Effector memory CD4-positive, alpha-beta T cell (primary cell): Measurements from ENCODE around the gene FOXD2.
"Not testable (repeated sequence)": the region's sequence is repeated elsewhere in the genome, so short reads cannot be mapped to it uniquely, and the experiment has no call there.

ENCODE experiments used
- DNase-seq, 3 donors: peaks; one replicate each; pipeline ENCODE4 v3.0.0-alpha.2; 2020
- H3K27ac ChIP-seq: 2 replicates; pipeline ENCODE4 v1.7.0; 2013; ENCODE audit warnings: mild to moderate bottlenecking, low read length, moderate library complexity; ENCODE audit not compliant: insufficient read depth, poor library complexity, severe bottlenecking
- H3K27me3 ChIP-seq: replicated peaks from 2 replicates; pipeline ENCODE4 v1.7.0; 2013; ENCODE audit warnings: mild to moderate bottlenecking, low read length; ENCODE audit not compliant: insufficient read depth, control insufficient read depth, poor library complexity, severe bottlenecking
- H3K36me3 ChIP-seq: 2 replicates; pipeline ENCODE4 v1.7.0; 2013; ENCODE audit warnings: mild to moderate bottlenecking, low read length, moderate library complexity; ENCODE audit not compliant: control insufficient read depth, insufficient read depth
- H3K4me1 ChIP-seq: 2 replicates; pipeline ENCODE4 v1.7.0; 2013; ENCODE audit warnings: low read length, mild to moderate bottlenecking; ENCODE audit not compliant: control insufficient read depth, insufficient read depth, poor library complexity, severe bottlenecking
- H3K4me3 ChIP-seq: 2 replicates; pipeline ENCODE4 v1.7.0; 2013; ENCODE audit warnings: low read length, low read depth, mild to moderate bottlenecking; ENCODE audit not compliant: insufficient read depth, poor library complexity, severe bottlenecking
- H3K9me3 ChIP-seq: 2 replicates; pipeline ENCODE4 v1.7.0; 2013; ENCODE audit warnings: mild to moderate bottlenecking, low read length, moderate library complexity; ENCODE audit not compliant: control insufficient read depth

The FOXD2 gene

GRCh38 chr1:47448462-47449222 lies 10.8 kb downstream of the FOXD2 start:
- DNase-seq: no peak
- Histone ChIP-seq H3K4me1 (peaks cover 9% of the 10 kb centered on the region), H3K36me3 (no peaks in the 10 kb centered on the region), H3K27me3 (peaks cover 75% of the 10 kb centered on the region), H3K27ac (no peak overlapping the region), H3K9me3 (no peaks in the 10 kb centered on the region), H3K4me3 (no peak overlapping the region)

DNA sequence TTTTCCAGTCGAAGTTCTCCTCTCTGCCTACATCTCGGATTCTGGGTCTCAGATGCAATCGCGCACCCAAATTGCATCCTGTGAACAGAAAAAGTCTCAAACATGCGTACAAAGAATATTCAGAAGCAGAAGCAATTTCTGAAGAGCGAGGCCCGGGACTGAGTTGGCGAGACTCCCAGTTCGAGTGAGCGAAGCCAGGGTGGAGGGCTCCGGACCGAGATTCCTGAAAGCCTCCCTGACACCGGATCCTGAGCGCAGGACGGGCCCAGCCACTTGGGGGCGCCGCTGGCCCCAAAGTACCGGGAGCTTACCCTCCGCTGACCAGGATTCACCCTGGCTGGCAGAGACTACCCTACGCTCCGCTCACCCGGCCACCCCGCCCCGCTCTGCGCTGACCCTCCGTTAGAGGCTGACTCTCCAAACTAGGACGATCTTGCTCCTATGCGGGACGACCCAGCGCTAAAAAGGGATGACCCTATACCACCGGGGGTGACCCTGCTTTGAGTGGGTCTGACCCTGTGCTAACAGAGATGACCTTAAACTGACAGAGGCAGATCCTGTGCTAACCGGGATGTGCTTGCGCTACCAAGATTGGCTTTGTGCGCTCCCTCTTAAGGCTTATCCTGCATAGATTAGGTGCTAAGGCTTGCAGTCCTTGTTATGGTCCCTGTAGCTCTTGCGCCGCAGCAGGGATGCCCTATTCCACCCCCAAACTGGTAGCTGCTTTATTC lies 12.1 kb downstream of the FOXD2 start:
- Histone ChIP-seq H3K4me3 (no peak overlapping the region), H3K9me3 (no peaks in the 10 kb centered on the region), H3K27me3 (peaks cover 64% of the 10 kb centered on the region), H3K27ac (no peak overlapping the region), H3K36me3 (no peaks in the 10 kb centered on the region), H3K4me1 (peaks cover 3% of the 10 kb centered on the region)
- DNase-seq: no peak

GRCh38 chr1:47450606-47451005 lies 12.8 kb downstream of the FOXD2 start:
- DNase-seq: no peak
- Histone ChIP-seq H3K27me3 (peaks cover 59% of the 10 kb centered on the region), H3K36me3 (no peaks in the 10 kb centered on the region), H3K4me1 (no peaks in the 10 kb centered on the region), H3K9me3 (no peaks in the 10 kb centered on the region), H3K27ac (no peak overlapping the region), H3K4me3 (no peak overlapping the region)

DNA sequence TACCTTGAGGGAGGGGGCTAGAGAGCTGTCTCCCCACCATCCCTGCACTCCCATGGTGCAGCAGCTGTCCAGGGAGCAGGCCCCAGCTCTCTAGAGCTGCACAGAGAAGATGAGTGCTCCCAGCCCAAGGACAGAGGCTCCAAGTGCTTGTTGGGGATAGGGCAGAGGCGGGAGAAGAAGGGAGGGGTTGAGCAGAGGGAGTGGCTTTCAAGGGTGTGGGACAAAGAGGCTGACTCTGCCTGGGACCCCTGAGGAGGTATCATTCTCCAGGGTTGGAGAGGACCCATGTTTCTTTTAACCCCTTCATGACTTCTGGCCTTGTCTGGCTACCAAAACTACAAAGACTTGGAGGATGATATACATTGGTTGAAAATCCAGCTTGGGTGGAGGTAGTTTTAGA lies 14.6 kb downstream of the FOXD2 start:
- no peak overlapping the region for H3K4me3 ChIP-seq
- no peak for DNase-seq
- no peaks in the 10 kb centered on the region for H3K4me1 ChIP-seq
- no peaks in the 10 kb centered on the region for H3K36me3 ChIP-seq
- peaks cover 42% of the 10 kb centered on the region for H3K27me3 ChIP-seq
- H3K27ac ChIP-seq: no peak overlapping the region
- no peaks in the 10 kb centered on the region for H3K9me3 ChIP-seq

GRCh38 chr1:47453910-47454309 lies 16.1 kb downstream of the FOXD2 start:
- DNase-seq, H3K27ac ChIP-seq, H3K4me1 ChIP-seq, H3K4me3 ChIP-seq, H3K9me3 ChIP-seq, H3K36me3 ChIP-seq: not testable (repeated sequence)
- H3K27me3 ChIP-seq: peaks cover 28% of the 10 kb centered on the region

DNA sequence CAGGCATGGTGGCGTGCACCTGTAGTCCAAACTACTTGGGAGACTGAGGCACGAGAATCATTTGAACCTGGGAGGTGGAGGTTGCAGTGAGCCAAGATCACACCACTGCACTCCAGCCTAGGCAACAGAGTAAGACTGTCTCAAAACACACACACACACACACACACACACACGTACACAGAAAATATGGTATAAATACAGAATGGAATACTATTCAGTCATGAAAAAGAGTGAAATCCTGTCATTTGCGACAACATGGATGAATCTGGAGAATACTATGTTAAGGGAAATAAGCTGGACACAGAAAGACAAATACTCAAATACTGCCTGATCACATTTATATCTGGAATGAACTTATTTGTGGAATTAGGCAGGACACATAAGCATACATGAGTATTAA lies 18.4 kb downstream of the FOXD2 start:
- Histone ChIP-seq H3K27ac (no peak overlapping the region), H3K36me3 (no peaks in the 10 kb centered on the region), H3K27me3 (peaks cover 11% of the 10 kb centered on the region), H3K9me3 (no peaks in the 10 kb centered on the region), H3K4me3 (no peak overlapping the region), H3K4me1 (no peaks in the 10 kb centered on the region)
- DNase-seq: no peak

- not testable (repeated sequence) for H3K27ac ChIP-seq, DNase-seq, H3K9me3 ChIP-seq, H3K27me3 ChIP-seq, H3K4me1 ChIP-seq, H3K36me3 ChIP-seq, H3K4me3 ChIP-seq
Measured at GRCh38 chr1:47457547-47457946, 19.7 kb downstream of the FOXD2 start.

DNA sequence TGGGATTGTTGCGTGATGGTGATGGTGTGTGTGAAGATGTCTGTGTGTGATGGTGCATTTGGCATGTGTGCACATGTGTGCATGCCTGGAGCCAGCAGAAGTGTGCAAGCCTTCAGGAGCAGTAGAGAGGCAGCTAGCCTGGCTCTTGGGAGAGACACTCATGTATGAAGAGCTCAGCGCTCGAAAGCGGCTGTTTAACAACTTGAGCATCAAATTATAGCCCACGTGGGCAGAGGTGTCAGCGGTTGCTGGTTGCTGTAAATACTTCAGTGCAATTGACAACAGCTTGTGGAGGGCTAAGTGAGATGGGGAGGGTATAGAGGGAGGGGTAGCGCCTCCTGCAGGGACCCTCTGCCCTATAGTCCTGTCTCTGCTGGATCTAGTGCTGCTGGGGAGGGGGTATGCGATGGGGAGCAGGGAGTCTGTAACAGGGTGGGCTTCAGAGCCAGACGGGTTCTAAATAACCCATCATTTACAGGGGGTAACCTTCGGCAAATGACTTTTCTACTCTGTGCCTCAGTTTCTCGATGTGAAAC lies 21.5 kb downstream of the FOXD2 start:
- Histone ChIP-seq H3K36me3 (no peaks in the 10 kb centered on the region), H3K27me3 (peaks cover 3% of the 10 kb centered on the region), H3K4me3 (no peak overlapping the region)

DNA sequence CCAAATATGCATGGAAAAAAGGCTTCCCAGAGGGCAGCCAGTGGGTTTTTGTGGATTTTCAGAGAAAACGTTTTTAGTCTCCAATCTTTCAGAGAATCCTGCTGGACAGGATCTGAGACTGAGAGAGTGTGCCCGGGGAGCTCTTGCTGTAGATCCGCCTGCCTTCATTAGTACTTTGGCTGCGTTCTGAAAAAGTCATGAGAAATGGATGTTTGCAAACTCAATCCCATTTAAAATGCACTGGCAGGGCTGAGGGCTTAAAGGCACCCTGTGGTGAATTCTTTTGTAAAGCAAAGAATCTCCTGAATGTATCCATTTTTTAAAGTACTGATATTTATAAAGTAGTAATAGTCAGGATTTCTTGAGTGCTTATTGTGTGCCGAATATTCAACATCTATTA lies 22.2 kb downstream of the FOXD2 start:
- Histone ChIP-seq H3K27me3 (peaks cover under 1% of the 10 kb centered on the region), H3K9me3 (no peaks in the 10 kb centered on the region), H3K4me1 (no peaks in the 10 kb centered on the region), H3K27ac (no peak overlapping the region), H3K4me3 (no peak overlapping the region), H3K36me3 (no peaks in the 10 kb centered on the region)
- no peak for DNase-seq

More for the DNA sequence above, 21.5 kb downstream of the FOXD2 start:
- Histone ChIP-seq H3K4me1 (no peaks in the 10 kb centered on the region), H3K27ac (no peak overlapping the region), H3K9me3 (no peaks in the 10 kb centered on the region)
- no peak for DNase-seq

GRCh38 chr1:47460456-47460855 lies 22.6 kb downstream of the FOXD2 start:
- H3K9me3 ChIP-seq: no peaks in the 10 kb centered on the region
- no peaks in the 10 kb centered on the region for H3K27me3 ChIP-seq

More at GRCh38 chr1:47460456-47460855, 22.6 kb downstream of the FOXD2 start:
- no peak for DNase-seq
- no peak overlapping the region for H3K4me3 ChIP-seq
- H3K36me3 ChIP-seq: no peaks in the 10 kb centered on the region
- H3K27ac ChIP-seq: no peak overlapping the region
- H3K4me1 ChIP-seq: no peaks in the 10 kb centered on the region
